NCI-H1092 treated with DMSO at 0.1 percent for 48 hours (cell line): ENCODE data around the gene PICALM.
"Not testable (repeated sequence)": the region's sequence is repeated elsewhere in the genome, so short reads cannot be mapped to it uniquely, and the experiment has no call there.

Experiments
- DNase-seq: peaks from one replicate; lab custom pipeline; 2025; lab: John Stamatoyannopoulos, UW

Gene PICALM

DNA sequence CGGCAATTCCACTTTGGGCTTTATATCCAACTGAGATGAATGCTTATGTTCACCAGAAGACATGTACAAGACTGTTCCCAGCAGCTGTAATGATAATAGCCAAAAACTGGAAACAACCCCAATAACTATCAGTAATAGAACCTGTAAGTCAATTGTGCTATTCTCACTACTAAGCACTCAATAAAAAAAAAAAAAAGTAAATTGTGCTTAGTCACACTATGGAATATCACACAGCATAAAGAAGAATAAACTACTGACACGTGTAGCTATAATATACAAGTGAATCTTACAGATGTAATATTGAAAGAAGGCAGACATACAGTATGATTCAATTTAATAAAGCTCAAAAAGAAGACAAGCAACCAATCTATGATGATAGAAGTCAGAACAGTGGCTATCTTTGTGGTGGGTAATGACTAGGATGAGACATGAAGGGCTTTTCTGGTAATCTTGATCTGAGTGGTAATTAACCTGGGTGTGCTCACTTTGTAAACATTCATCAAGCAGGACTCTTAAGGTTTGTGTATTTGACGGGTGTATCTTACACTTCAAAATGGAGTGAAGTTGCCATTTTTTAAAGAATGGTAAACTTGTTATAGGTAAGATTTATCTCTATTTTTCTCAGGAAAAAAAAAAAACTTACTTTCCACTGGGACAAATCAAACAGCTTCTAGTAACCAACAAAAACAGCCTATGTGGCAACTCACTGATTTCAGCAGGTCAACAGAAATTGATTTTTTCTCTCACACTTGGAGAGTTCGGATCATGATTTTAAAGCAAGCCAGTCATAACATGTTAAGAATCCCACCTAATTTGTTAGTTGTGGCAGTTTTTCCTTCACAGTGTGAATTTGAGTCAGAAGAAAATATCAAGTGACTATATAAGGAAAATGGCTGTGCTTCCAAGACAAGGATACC lies 129.5 kb downstream of the PICALM start:
- DNase-seq: no peak

- DNase-seq: no peak
Observed at GRCh38 chr11:85937835-85938234, 131.0 kb downstream of the PICALM start.

DNA sequence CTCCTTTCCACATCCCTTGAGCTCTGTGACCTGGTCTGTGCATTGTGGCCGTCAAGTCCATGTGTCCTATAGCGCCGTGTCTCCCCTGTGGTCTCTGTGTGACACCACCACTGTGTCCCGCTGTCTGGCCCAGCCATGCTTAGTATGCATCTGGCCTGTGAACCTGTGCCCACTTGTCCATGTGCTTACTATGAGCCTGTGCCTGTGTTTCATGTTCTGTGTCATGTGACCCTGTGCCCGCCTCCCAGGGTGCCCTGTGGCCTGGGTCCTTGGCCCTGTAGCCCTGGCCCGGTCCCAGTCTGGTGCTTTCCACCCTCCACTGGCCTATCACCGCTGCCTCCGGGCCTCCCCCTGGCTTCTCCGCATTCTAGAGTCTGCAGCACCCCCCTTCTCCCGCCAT lies 133.1 kb downstream of the PICALM start:
- DNase-seq: no peak

DNA sequence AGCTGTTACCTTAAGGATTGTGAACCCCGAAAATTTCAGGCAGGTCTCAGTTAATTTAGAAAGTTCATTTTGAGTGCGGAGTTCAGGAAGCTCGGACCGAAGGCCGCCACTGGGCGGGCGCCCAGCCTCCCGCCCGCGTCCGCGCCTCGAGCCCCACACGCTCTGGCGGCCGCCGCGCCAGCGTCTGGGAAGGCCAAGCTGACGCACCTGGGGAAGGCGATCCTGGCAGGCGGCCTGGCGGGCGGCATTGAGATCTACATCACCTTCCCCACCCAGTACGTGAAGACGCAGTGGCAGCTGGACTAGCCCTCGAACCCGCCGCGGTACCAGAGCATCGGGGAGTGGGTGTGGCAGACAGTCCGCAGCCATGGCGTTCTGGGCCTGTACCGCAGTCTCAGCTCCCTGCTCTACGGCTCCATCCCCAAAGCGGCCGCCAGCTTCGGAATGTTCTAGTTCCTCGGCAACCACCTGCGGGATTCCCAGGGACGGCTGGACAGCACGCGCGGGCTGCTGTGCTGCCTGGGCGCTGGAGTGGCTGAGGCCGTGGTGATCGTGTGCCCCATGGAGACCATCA lies 134.2 kb downstream of the PICALM start:
- no peak for DNase-seq

- peak; percentile 51 for DNase-seq
Observed at GRCh38 chr11:85930879-85931366, 138.0 kb downstream of the PICALM start.

DNA sequence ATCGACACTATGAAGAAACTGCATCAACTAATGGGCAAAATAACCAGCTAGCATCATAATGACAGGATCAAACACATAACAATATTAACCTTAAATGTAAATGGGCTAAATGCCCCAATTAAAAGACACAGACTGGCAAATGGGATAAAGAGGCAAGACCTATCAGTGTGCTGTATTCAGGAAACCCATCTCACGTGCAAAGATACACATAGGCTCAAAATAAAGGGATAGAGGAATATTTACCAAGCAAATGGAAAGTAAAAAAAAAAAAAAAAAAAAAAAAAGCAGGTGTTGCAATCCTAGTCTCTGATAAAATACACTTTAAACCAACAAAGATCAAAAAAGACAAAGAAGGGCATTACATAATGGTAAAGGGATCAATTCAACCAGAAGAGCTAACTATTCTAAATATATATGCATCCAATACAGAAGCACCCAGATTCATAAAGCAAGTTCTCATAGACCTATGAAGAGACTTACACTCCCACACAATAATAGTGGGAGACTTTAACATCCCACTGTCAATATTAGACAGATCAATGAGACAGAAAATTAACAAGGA lies 142.2 kb downstream of the PICALM start:
- not testable (repeated sequence) for DNase-seq

DNA sequence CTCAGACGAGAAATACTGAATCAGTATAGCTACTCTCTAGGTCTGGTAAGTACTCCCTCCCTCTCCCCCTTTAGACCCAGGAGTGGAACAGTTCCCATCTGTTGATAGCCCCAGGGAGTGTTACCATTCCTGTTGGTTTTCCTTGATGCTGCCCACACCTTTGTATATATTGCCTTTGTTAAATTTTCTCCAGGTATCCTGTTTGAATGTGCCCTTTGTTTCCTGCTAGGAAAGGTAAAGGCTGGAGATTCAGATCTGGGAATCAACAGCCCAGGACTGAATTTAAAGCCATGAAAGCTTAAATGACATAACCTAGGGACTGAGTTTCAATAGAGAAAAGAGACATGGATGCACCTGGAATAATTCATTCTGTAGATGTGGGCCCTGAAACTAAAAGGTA lies 145.4 kb downstream of the PICALM start:
- DNase-seq: no peak

DNA sequence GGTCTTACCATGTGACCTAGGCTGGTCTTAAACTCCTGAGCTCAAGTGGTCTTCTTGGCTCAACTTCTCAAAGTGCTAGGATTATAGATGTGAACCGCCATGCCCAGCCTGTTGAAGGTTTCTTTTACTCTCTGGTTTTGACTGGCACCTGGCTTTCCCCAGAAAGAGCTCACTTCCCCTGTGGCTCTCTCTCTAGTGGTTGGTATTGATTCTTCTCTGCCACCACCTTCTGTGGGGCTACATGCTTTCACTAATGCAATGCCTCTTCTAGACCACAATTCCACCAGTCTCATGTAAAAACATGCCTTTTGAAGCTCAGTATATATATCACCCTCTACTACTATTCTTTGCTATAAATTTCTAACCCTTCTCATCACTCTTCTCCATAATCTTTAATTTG lies 146.5 kb downstream of the PICALM start:
- DNase-seq: no peak

DNA sequence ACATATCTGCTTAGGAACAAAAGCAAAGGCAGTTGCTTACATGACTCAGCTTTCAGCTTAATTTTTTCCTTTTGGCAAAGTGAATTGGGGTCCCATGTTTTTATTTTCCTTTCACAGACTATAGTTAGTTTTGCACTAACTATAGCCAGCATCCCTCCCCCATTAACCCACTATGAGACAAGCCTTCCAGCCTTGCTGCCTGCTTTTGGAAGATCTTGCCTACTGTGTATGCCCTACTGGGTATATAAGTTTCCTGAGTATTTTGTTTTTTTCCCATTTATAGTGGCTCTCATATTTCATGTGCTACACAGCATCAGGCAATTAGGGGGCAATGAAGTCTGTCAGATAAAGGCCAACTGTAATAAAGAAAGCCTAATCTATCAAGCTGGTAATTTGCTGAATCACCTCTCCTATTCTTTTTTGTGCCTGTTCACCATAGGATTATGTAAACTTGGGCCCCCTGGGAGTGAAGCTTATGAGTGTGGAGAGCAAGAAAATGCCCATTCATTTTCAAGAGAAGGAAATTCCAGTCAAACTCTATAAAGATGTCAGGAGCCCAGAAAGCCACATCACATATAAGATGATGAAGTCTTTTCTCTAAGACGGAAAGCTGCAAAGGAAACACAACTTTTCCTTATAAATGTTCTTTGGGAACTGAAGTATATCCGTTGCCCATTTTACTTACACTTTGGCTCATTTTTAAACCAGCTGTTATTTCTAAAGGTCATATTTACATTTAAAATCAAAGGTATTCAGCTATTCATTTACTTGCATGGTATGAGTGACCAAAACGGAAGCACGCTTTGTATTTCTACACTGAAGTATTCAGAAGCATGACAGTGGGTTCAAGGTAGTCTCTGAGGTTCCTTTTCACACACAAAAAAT lies 149.7 kb downstream of the PICALM start:
- DNase-seq: no peak

DNA sequence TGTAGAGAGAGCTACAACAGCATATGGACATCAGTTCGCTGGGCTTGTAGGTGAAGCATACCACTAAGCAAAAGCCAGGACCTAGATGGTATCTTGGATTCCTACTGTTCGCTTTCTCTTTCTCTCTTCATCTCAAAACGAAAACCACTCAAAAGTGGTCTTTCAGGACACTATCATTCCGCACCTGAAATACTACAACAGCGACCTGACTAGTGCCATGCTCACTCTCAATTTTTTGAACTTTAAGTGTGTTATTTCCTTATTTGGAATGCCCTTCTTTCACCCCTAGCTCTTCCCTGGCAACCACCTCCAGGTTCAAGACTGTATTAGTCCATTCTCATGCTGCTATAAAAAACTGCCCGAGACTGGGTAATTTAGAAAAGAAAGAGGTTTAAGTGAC lies 154.5 kb downstream of the PICALM start:
- no peak for DNase-seq

DNA sequence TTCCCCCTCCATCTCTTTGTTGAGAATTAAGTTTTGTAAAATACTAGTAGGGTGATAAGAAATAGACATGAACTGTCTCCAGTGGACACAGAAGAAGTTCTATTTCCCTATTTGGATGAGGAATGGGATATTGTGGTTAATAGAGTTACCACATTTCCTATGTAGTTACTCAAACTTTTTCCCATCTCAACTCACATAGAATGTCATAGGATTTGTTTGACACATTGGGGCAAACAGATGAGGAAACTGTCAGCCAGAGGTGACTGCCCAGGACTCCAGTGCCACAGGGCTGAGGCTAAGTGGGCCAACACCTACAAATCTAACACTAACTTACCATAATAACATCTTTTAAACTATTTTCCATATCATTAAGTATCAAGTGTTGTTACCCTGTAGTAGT lies 155.4 kb downstream of the PICALM start:
- no peak for DNase-seq

DNA sequence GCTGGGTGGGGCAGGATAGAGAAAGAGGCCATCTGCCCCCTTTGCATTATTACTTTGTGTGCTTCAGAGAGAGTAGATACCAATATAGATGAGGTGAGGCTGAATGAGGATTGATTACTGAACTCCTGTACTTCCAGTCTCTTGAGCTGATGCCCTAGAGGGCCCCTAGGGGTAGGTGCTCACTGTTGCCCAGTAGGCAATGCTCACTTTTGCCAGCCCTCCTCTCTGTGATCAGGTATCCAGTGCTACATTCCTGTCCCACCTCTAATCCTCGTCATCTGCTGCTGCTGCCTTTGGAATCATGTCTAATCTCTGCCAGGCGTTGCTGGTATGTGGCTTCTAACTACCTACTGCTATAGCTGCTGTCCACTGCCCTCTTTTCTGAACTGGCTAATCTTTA lies 156.5 kb downstream of the PICALM start:
- no peak for DNase-seq
